Measurements from ENCODE around the gene KERA. TPM values are rescaled to one million over a fixed set of nuclear protein-coding genes. Genes with fewer than 3 reads are reported as not detected.

KERA gene
- total and polyA plus RNA-seq, 9 of the 15 experiments (the other 6 are each of a cell fraction or from before 2014, with no cell fraction given), result not detected

DNA sequence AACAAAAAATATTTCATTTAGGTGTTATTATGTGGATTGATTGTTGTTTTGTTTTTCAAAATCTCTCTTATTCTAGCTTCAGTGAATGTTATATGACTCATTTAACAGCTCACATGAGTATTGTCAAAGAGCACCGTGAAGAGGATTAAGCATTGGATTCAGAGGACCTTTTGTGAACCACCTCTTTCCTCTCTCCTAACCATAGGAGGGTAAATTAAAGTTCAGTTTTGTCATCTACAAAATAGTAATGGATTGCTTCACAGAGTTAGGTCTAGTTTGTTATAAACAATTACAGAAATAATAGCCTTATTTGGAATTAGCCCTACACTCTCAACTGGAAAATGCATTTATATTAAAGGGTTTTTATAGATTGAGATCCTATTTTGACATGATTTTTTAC is 962 bp upstream of the KERA start (continued):
- TF ChIP-seq SRF (CRISPR knock-in tag; IDR thresholded peaks at IDR 0.05) (no peak), ERF (CRISPR knock-in tag; IDR thresholded peaks at IDR 0.05) (no peak), HDAC6 (IDR thresholded peaks at IDR 0.05; ENCODE audit: low read depth, low read length) (no peak), SRSF7 (optimal IDR thresholded peaks at IDR 0.05; ENCODE audit: low read depth, low read length) (no peak)
- TF ChIP-seq, protein P1, sequence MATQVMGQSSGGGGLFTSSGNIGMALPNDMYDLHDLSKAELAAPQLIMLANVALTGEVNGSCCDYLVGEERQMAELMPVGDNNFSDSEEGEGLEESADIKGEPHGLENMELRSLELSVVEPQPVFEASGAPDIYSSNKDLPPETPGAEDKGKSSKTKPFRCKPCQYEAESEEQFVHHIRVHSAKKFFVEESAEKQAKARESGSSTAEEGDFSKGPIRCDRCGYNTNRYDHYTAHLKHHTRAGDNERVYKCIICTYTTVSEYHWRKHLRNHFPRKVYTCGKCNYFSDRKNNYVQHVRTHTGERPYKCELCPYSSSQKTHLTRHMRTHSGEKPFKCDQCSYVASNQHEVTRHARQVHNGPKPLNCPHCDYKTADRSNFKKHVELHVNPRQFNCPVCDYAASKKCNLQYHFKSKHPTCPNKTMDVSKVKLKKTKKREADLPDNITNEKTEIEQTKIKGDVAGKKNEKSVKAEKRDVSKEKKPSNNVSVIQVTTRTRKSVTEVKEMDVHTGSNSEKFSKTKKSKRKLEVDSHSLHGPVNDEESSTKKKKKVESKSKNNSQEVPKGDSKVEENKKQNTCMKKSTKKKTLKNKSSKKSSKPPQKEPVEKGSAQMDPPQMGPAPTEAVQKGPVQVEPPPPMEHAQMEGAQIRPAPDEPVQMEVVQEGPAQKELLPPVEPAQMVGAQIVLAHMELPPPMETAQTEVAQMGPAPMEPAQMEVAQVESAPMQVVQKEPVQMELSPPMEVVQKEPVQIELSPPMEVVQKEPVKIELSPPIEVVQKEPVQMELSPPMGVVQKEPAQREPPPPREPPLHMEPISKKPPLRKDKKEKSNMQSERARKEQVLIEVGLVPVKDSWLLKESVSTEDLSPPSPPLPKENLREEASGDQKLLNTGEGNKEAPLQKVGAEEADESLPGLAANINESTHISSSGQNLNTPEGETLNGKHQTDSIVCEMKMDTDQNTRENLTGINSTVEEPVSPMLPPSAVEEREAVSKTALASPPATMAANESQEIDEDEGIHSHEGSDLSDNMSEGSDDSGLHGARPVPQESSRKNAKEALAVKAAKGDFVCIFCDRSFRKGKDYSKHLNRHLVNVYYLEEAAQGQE (IDR thresholded peaks at IDR 0.05; ENCODE audit: borderline replicate concordance), result no peak
- TF ChIP-seq, protein P1 (CRISPR knock-in tag; IDR thresholded peaks at IDR 0.05; ENCODE audit: low read depth), result no peak
- TF ChIP-seq, protein P2, sequence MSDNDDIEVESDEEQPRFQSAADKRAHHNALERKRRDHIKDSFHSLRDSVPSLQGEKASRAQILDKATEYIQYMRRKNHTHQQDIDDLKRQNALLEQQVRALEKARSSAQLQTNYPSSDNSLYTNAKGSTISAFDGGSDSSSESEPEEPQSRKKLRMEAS (CRISPR knock-in tag; IDR thresholded peaks at IDR 0.05), result no peak
